ENCODE data around the gene CWC22.
"Not testable (repeated sequence)": the region's sequence is repeated elsewhere in the genome, so short reads cannot be mapped to it uniquely, and the experiment has no call there.

CWC22 gene

GRCh38 chr2:179946810-179947615 is 60.1 kb downstream of the CWC22 start:
- Histone ChIP-seq H3K36me3 (ENCODE audit: control insufficient read depth, low read depth, low read length) (peaks cover 46% of the 10 kb centered on the region), H3K27me3 (ENCODE audit: control insufficient read depth, insufficient read depth, low read length) (no peaks in the 10 kb centered on the region)

GRCh38 chr2:179946346-179946745 is 60.8 kb downstream of the CWC22 start:
- no peaks in the 10 kb centered on the region for H3K27me3 ChIP-seq (ENCODE audit: control insufficient read depth, insufficient read depth, low read length)
- peaks cover 40% of the 10 kb centered on the region for H3K36me3 ChIP-seq (ENCODE audit: control insufficient read depth, low read depth, low read length)
- H3K4me3 ChIP-seq (ENCODE audit: low read length) = no peak overlapping the region
- no peaks in the 10 kb centered on the region for H3K9me3 ChIP-seq (ENCODE audit: control insufficient read depth, low read depth, low read length)
- no peaks in the 10 kb centered on the region for H3K4me1 ChIP-seq (ENCODE audit: control insufficient read depth, low read depth, low read length)
- no peak overlapping the region for H3K27ac ChIP-seq (ENCODE audit: low read length)
- no peak overlapping the region for H3K9ac ChIP-seq (ENCODE audit: low read length)

More at GRCh38 chr2:179946810-179947615, 60.1 kb downstream of the CWC22 start:
- no peak overlapping the region for H3K27ac ChIP-seq (ENCODE audit: low read length)
- H3K4me3 ChIP-seq (ENCODE audit: low read length) = no peak overlapping the region
- H3K9me3 ChIP-seq (ENCODE audit: control insufficient read depth, low read depth, low read length) = no peaks in the 10 kb centered on the region
- H3K4me1 ChIP-seq (ENCODE audit: control insufficient read depth, low read depth, low read length) = no peaks in the 10 kb centered on the region
- H3K9ac ChIP-seq (ENCODE audit: low read length) = no peak overlapping the region

- Histone ChIP-seq H3K27ac (ENCODE audit: low read length) (no peak overlapping the region), H3K4me3 (ENCODE audit: low read length) (no peak overlapping the region), H3K9ac (ENCODE audit: low read length) (no peak overlapping the region), H3K27me3 (ENCODE audit: control insufficient read depth, insufficient read depth, low read length) (no peaks in the 10 kb centered on the region), H3K9me3 (ENCODE audit: control insufficient read depth, low read depth, low read length) (no peaks in the 10 kb centered on the region), H3K36me3 (ENCODE audit: control insufficient read depth, low read depth, low read length) (no peaks in the 10 kb centered on the region), H3K4me1 (ENCODE audit: control insufficient read depth, low read depth, low read length) (no peaks in the 10 kb centered on the region)
Observed at GRCh38 chr2:179939259-179939658, 67.8 kb downstream of the CWC22 start.

- no peaks in the 10 kb centered on the region for H3K9me3 ChIP-seq (ENCODE audit: control insufficient read depth, low read depth, low read length)
- no peak overlapping the region for H3K4me3 ChIP-seq (ENCODE audit: low read length)
- H3K27me3 ChIP-seq (ENCODE audit: control insufficient read depth, insufficient read depth, low read length) = no peaks in the 10 kb centered on the region
- H3K27ac ChIP-seq (ENCODE audit: low read length) = no peak overlapping the region
- H3K4me1 ChIP-seq (ENCODE audit: control insufficient read depth, low read depth, low read length) = no peaks in the 10 kb centered on the region
- no peak overlapping the region for H3K9ac ChIP-seq (ENCODE audit: low read length)
- no peaks in the 10 kb centered on the region for H3K36me3 ChIP-seq (ENCODE audit: control insufficient read depth, low read depth, low read length)
Observed at GRCh38 chr2:179938026-179938425, 69.1 kb downstream of the CWC22 start.

- Histone ChIP-seq H3K9ac (ENCODE audit: low read length) (no peak overlapping the region), H3K36me3 (ENCODE audit: control insufficient read depth, low read depth, low read length) (no peaks in the 10 kb centered on the region), H3K4me3 (ENCODE audit: low read length) (no peak overlapping the region), H3K27me3 (ENCODE audit: control insufficient read depth, insufficient read depth, low read length) (no peaks in the 10 kb centered on the region), H3K27ac (ENCODE audit: low read length) (no peak overlapping the region), H3K4me1 (ENCODE audit: control insufficient read depth, low read depth, low read length) (no peaks in the 10 kb centered on the region), H3K9me3 (ENCODE audit: control insufficient read depth, low read depth, low read length) (no peaks in the 10 kb centered on the region)
Observed at GRCh38 chr2:179936654-179937053, 70.4 kb downstream of the CWC22 start.

- Histone ChIP-seq H3K36me3 (ENCODE audit: control insufficient read depth, low read depth, low read length) (no peaks in the 10 kb centered on the region), H3K27ac (ENCODE audit: low read length) (no peak overlapping the region), H3K9ac (ENCODE audit: low read length) (no peak overlapping the region)
Observed at GRCh38 chr2:179936141-179936540, 71.0 kb downstream of the CWC22 start.

GRCh38 chr2:179932786-179933185 is 74.3 kb downstream of the CWC22 start:
- Histone ChIP-seq H3K36me3 (ENCODE audit: control insufficient read depth, low read depth, low read length) (no peaks in the 10 kb centered on the region), H3K27ac (ENCODE audit: low read length) (no peak overlapping the region), H3K4me3 (ENCODE audit: low read length) (no peak overlapping the region), H3K27me3 (ENCODE audit: control insufficient read depth, insufficient read depth, low read length) (no peaks in the 10 kb centered on the region), H3K9me3 (ENCODE audit: control insufficient read depth, low read depth, low read length) (no peaks in the 10 kb centered on the region), H3K9ac (ENCODE audit: low read length) (no peak overlapping the region), H3K4me1 (ENCODE audit: control insufficient read depth, low read depth, low read length) (no peaks in the 10 kb centered on the region)

More at GRCh38 chr2:179936141-179936540, 71.0 kb downstream of the CWC22 start:
- Histone ChIP-seq H3K4me1 (ENCODE audit: control insufficient read depth, low read depth, low read length) (no peaks in the 10 kb centered on the region), H3K9me3 (ENCODE audit: control insufficient read depth, low read depth, low read length) (no peaks in the 10 kb centered on the region), H3K4me3 (ENCODE audit: low read length) (no peak overlapping the region), H3K27me3 (ENCODE audit: control insufficient read depth, insufficient read depth, low read length) (no peaks in the 10 kb centered on the region)

- Histone ChIP-seq H3K9ac (ENCODE audit: low read length) (no peak overlapping the region), H3K27me3 (ENCODE audit: control insufficient read depth, insufficient read depth, low read length) (no peaks in the 10 kb centered on the region), H3K27ac (ENCODE audit: low read length) (no peak overlapping the region), H3K4me3 (ENCODE audit: low read length) (no peak overlapping the region), H3K9me3 (ENCODE audit: control insufficient read depth, low read depth, low read length) (no peaks in the 10 kb centered on the region), H3K36me3 (ENCODE audit: control insufficient read depth, low read depth, low read length) (no peaks in the 10 kb centered on the region), H3K4me1 (ENCODE audit: control insufficient read depth, low read depth, low read length) (no peaks in the 10 kb centered on the region)
Observed at GRCh38 chr2:179931502-179931901, 75.6 kb downstream of the CWC22 start.

GRCh38 chr2:179929997-179930396 is 77.1 kb downstream of the CWC22 start:
- H3K27me3 ChIP-seq (ENCODE audit: control insufficient read depth, insufficient read depth, low read length); H3K4me1 ChIP-seq (ENCODE audit: control insufficient read depth, low read depth, low read length); H3K9ac ChIP-seq (ENCODE audit: low read length); H3K36me3 ChIP-seq (ENCODE audit: control insufficient read depth, low read depth, low read length); H3K27ac ChIP-seq (ENCODE audit: low read length); H3K4me3 ChIP-seq (ENCODE audit: low read length); H3K9me3 ChIP-seq (ENCODE audit: control insufficient read depth, low read depth, low read length): not testable (repeated sequence)

- Histone ChIP-seq H3K9me3 (ENCODE audit: control insufficient read depth, low read depth, low read length) (peaks cover 5% of the 10 kb centered on the region), H3K27me3 (ENCODE audit: control insufficient read depth, insufficient read depth, low read length) (no peaks in the 10 kb centered on the region), H3K4me3 (ENCODE audit: low read length) (no peak overlapping the region)
Observed at GRCh38 chr2:179927041-179927440, 80.1 kb downstream of the CWC22 start.

GRCh38 chr2:179925713-179926112 is 81.4 kb downstream of the CWC22 start:
- peaks cover 5% of the 10 kb centered on the region for H3K9me3 ChIP-seq (ENCODE audit: control insufficient read depth, low read depth, low read length)
- H3K27ac ChIP-seq (ENCODE audit: low read length) = no peak overlapping the region
- no peaks in the 10 kb centered on the region for H3K27me3 ChIP-seq (ENCODE audit: control insufficient read depth, insufficient read depth, low read length)
- no peaks in the 10 kb centered on the region for H3K4me1 ChIP-seq (ENCODE audit: control insufficient read depth, low read depth, low read length)
- no peaks in the 10 kb centered on the region for H3K36me3 ChIP-seq (ENCODE audit: control insufficient read depth, low read depth, low read length)
- H3K9ac ChIP-seq (ENCODE audit: low read length) = no peak overlapping the region
- no peak overlapping the region for H3K4me3 ChIP-seq (ENCODE audit: low read length)

More at GRCh38 chr2:179927041-179927440, 80.1 kb downstream of the CWC22 start:
- H3K36me3 ChIP-seq (ENCODE audit: control insufficient read depth, low read depth, low read length) = no peaks in the 10 kb centered on the region
- no peak overlapping the region for H3K27ac ChIP-seq (ENCODE audit: low read length)
- H3K4me1 ChIP-seq (ENCODE audit: control insufficient read depth, low read depth, low read length) = no peaks in the 10 kb centered on the region
- no peak overlapping the region for H3K9ac ChIP-seq (ENCODE audit: low read length)

- Histone ChIP-seq H3K4me3 (ENCODE audit: low read length) (no peak overlapping the region), H3K27me3 (ENCODE audit: control insufficient read depth, insufficient read depth, low read length) (no peaks in the 10 kb centered on the region), H3K4me1 (ENCODE audit: control insufficient read depth, low read depth, low read length) (no peaks in the 10 kb centered on the region), H3K9me3 (ENCODE audit: control insufficient read depth, low read depth, low read length) (no peaks in the 10 kb centered on the region), H3K36me3 (ENCODE audit: control insufficient read depth, low read depth, low read length) (no peaks in the 10 kb centered on the region), H3K9ac (ENCODE audit: low read length) (no peak overlapping the region), H3K27ac (ENCODE audit: low read length) (no peak overlapping the region)
Observed at GRCh38 chr2:179917272-179917671, 89.8 kb downstream of the CWC22 start.

Measured in iPS-18a (cell line).